Activated CD4-positive, alpha-beta T cell treated with anti-CD3 and anti-CD28 coated beads, Interleukin-2, amount 10 ng/mL, durations not matched to agents 7 days and 5 days (primary cell): ENCODE data around the gene EPHA7. TPM values are rescaled to one million over a fixed set of nuclear protein-coding genes. Genes with fewer than 3 reads are reported as not detected.

ENCODE experiments used
- CTCF ChIA-PET: fragments of 350-600 bp; sonication (Branson Sonifier 250); formaldehyde crosslinking; loops from one replicate; lab custom pipeline; 2021; ENCODE audit warnings: antibody characterized with exemption; lab: Charles Lee
- POLR2A ChIA-PET: fragments of 350-600 bp; sonication (Branson Sonifier 250); formaldehyde crosslinking; loops from one replicate; lab custom pipeline; 2021; ENCODE audit warnings: antibody characterized with exemption; lab: Charles Lee
- DNase-seq: peaks from one replicate; pipeline ENCODE4 v3.0.0-alpha.2; 2020
- H3K27ac Mint-ChIP-seq: one replicate; pipeline ENCODE4 v1.8.0; 2021; ENCODE audit warnings: mild to moderate bottlenecking, moderate library complexity, mixed read lengths
- H3K27me3 Mint-ChIP-seq: one replicate; pipeline ENCODE4 v1.8.0; 2021; ENCODE audit warnings: mixed read lengths
- H3K36me3 Mint-ChIP-seq: one replicate; pipeline ENCODE4 v1.8.0; 2021; ENCODE audit warnings: low read depth, mixed read lengths
- H3K4me1 Mint-ChIP-seq: one replicate; pipeline ENCODE4 v1.8.0; 2021; ENCODE audit warnings: mixed read lengths
- H3K4me3 Mint-ChIP-seq: one replicate; pipeline ENCODE4 v1.8.0; 2021; ENCODE audit warnings: mild to moderate bottlenecking, moderate library complexity, mixed read lengths
- H3K9me3 Mint-ChIP-seq: one replicate; pipeline ENCODE4 v1.8.0; 2021; ENCODE audit warnings: mixed read lengths
- total RNA-seq, 2 experiments: library from RNA; stranded (reverse); gene quantifications; one replicate each; pipeline ENCODE4 v1.2.3, GENCODE V29; 2021

EPHA7 gene
- total RNA-seq, 2 experiments from 2014 or later: not detected

- ChIA-PET POLR2A (no interaction called here), CTCF (no interaction called here)
- no peak overlapping the region for H3K27ac Mint-ChIP-seq
- H3K36me3 Mint-ChIP-seq: no peaks in the 10 kb centered on the region
- H3K27me3 Mint-ChIP-seq: no peaks in the 10 kb centered on the region
- no peaks in the 10 kb centered on the region for H3K9me3 Mint-ChIP-seq
- H3K4me1 Mint-ChIP-seq: no peaks in the 10 kb centered on the region
- DNase-seq: no peak
- no peak overlapping the region for H3K4me3 Mint-ChIP-seq
Observed at GRCh38 chr6:93248631-93249030, 170.7 kb downstream of the EPHA7 start.

DNA sequence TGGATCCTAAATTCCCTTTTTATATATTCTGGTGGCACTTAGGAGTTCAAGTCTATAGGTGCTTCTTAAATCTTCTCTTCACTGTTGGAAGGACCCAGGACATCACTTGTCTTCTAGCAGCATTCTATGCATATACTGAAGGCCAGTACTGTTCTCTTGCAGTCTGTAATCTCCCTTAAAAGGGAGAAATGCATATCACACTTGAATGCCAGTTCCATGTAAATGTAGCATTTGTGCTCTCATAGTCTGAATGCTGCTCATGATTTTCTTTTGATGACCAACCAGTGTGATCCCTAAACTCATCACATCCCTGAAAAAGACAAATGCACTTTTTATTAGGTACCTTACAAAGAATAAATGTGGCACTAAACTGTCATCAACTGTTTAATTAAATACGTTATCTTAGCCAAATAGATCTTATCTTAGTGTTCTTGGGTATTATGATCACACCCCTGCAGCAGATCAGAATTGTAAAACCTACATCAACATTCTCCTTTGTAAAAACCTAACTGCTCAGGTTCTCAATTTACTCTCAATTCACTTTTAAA lies 176.1 kb downstream of the EPHA7 start:
- H3K4me3 Mint-ChIP-seq: no peak overlapping the region
- H3K27ac Mint-ChIP-seq: no peak overlapping the region
- no peaks in the 10 kb centered on the region for H3K4me1 Mint-ChIP-seq
- no peaks in the 10 kb centered on the region for H3K27me3 Mint-ChIP-seq
- H3K9me3 Mint-ChIP-seq: no peaks in the 10 kb centered on the region
- ChIA-PET CTCF (no interaction called here), POLR2A (no interaction called here)
- DNase-seq: no peak
- no peaks in the 10 kb centered on the region for H3K36me3 Mint-ChIP-seq

- H3K4me3 Mint-ChIP-seq: no peak overlapping the region
- no peak overlapping the region for H3K27ac Mint-ChIP-seq
- ChIA-PET CTCF (no interaction called here), POLR2A (no interaction called here)
- H3K27me3 Mint-ChIP-seq: no peaks in the 10 kb centered on the region
- no peaks in the 10 kb centered on the region for H3K9me3 Mint-ChIP-seq
- no peaks in the 10 kb centered on the region for H3K36me3 Mint-ChIP-seq
- DNase-seq: no peak
- H3K4me1 Mint-ChIP-seq: no peaks in the 10 kb centered on the region
Observed at GRCh38 chr6:93242049-93242448, 177.3 kb downstream of the EPHA7 start.

GRCh38 chr6:93238632-93239031 lies 180.7 kb downstream of the EPHA7 start:
- ChIA-PET CTCF (no interaction called here), POLR2A (no interaction called here)
- Mint-ChIP-seq H3K4me1 (no peaks in the 10 kb centered on the region), H3K9me3 (no peaks in the 10 kb centered on the region), H3K27ac (no peak overlapping the region), H3K4me3 (no peak overlapping the region), H3K27me3 (no peaks in the 10 kb centered on the region), H3K36me3 (no peaks in the 10 kb centered on the region)
- no peak for DNase-seq

GRCh38 chr6:93235775-93236174 lies 183.6 kb downstream of the EPHA7 start:
- Mint-ChIP-seq H3K4me3 (no peak overlapping the region), H3K27ac (no peak overlapping the region), H3K9me3 (no peaks in the 10 kb centered on the region), H3K36me3 (no peaks in the 10 kb centered on the region), H3K27me3 (no peaks in the 10 kb centered on the region), H3K4me1 (no peaks in the 10 kb centered on the region)
- CTCF ChIA-PET: no interaction called here
- POLR2A ChIA-PET: no interaction called here
- no peak for DNase-seq

DNA sequence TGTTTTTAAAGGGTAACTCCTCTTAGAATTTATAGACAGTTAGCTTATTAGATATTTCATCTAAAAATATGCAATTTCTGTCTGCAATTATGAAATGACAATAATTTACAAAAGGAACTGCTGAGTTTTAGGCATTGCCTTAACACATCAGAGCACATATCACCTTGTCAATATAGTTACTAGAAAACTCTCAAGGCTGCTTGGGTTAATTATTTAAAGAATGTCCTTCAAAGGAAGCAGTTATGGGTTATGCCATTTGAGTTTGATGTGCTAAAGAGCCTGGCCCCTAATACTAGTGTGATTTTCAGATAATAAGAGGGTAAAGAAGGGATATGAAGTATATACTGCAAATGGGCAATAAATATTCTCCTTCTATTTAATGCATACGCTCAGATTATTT lies 192.5 kb downstream of the EPHA7 start:
- ChIA-PET CTCF (no interaction called here), POLR2A (no interaction called here)
- Mint-ChIP-seq H3K4me3 (no peak overlapping the region), H3K4me1 (no peaks in the 10 kb centered on the region), H3K27me3 (no peaks in the 10 kb centered on the region), H3K9me3 (no peaks in the 10 kb centered on the region), H3K27ac (no peak overlapping the region), H3K36me3 (no peaks in the 10 kb centered on the region)
- DNase-seq: no peak

- no peak overlapping the region for H3K4me3 Mint-ChIP-seq
- POLR2A ChIA-PET: no interaction called here
- H3K36me3 Mint-ChIP-seq: no peaks in the 10 kb centered on the region
- H3K27me3 Mint-ChIP-seq: no peaks in the 10 kb centered on the region
- no peaks in the 10 kb centered on the region for H3K4me1 Mint-ChIP-seq
- H3K9me3 Mint-ChIP-seq: no peaks in the 10 kb centered on the region
- H3K27ac Mint-ChIP-seq: no peak overlapping the region
- CTCF ChIA-PET: no interaction called here
- DNase-seq: no peak
Observed at GRCh38 chr6:93222071-93222851, 197.1 kb downstream of the EPHA7 start.

DNA sequence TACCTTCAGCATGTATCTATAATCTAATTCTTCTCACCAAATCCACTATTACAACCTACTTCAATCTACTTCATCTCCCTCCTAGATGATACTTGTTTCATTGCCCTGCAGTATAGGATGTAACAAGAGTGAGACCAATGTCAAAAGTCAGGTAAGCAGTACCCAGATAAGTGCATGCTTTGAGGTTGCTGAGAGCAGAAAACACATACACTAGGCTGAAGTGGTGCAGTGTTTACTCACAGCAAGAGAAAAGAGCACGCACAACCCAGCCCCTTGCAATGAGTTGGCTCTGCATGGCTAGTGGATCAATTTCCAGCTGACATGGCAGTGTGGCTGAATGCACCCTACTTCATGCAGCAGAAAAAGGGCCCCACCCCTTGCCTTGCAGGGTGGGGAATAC lies 199.9 kb downstream of the EPHA7 start:
- H3K36me3 Mint-ChIP-seq: no peaks in the 10 kb centered on the region
- no peaks in the 10 kb centered on the region for H3K27me3 Mint-ChIP-seq
- H3K9me3 Mint-ChIP-seq: no peaks in the 10 kb centered on the region
- POLR2A ChIA-PET: no interaction called here
- no peak for DNase-seq
- CTCF ChIA-PET: no interaction called here
- H3K4me3 Mint-ChIP-seq: no peak overlapping the region
- H3K4me1 Mint-ChIP-seq: no peaks in the 10 kb centered on the region
- H3K27ac Mint-ChIP-seq: no peak overlapping the region

- no peak overlapping the region for H3K4me3 Mint-ChIP-seq
- no peaks in the 10 kb centered on the region for H3K9me3 Mint-ChIP-seq
- H3K27me3 Mint-ChIP-seq: no peaks in the 10 kb centered on the region
- no peak for DNase-seq
- POLR2A ChIA-PET: no interaction called here
- CTCF ChIA-PET: no interaction called here
- H3K27ac Mint-ChIP-seq: no peak overlapping the region
- H3K4me1 Mint-ChIP-seq: no peaks in the 10 kb centered on the region
- H3K36me3 Mint-ChIP-seq: no peaks in the 10 kb centered on the region
Observed at GRCh38 chr6:93218096-93218495, 201.3 kb downstream of the EPHA7 start.

GRCh38 chr6:93213028-93213427 lies 206.3 kb downstream of the EPHA7 start:
- CTCF ChIA-PET: no interaction called here
- Mint-ChIP-seq H3K4me3 (no peak overlapping the region), H3K4me1 (no peaks in the 10 kb centered on the region), H3K27ac (no peak overlapping the region), H3K27me3 (no peaks in the 10 kb centered on the region), H3K9me3 (peaks cover 2% of the 10 kb centered on the region), H3K36me3 (no peaks in the 10 kb centered on the region)
- DNase-seq: no peak
- POLR2A ChIA-PET: no interaction called here

DNA sequence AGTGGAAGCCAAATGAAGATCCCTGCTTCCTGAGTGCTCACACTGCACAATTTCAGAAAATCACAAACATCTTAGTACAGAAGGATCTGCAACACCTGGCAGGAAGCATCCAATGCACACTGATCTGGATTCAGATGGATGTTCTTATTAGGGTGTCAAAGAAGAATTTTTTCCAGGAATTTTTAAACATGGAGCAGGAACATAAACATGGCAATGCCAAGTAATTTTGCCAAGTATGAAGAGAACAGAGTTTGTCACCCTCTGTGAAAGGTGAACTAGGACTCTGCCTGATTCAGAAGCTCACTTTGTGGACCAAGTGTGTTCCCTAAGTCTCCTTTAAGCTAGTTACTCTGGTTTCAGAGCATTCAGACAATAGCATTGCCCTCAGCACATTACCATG lies 208.5 kb downstream of the EPHA7 start:
- no peaks in the 10 kb centered on the region for H3K27me3 Mint-ChIP-seq
- CTCF ChIA-PET: no interaction called here
- POLR2A ChIA-PET: no interaction called here
- peaks cover 2% of the 10 kb centered on the region for H3K9me3 Mint-ChIP-seq
- H3K4me1 Mint-ChIP-seq: no peaks in the 10 kb centered on the region
- DNase-seq: no peak
- H3K36me3 Mint-ChIP-seq: no peaks in the 10 kb centered on the region
- H3K4me3 Mint-ChIP-seq: no peak overlapping the region
- no peak overlapping the region for H3K27ac Mint-ChIP-seq

GRCh38 chr6:93209358-93209757 lies 210.0 kb downstream of the EPHA7 start:
- peaks cover 2% of the 10 kb centered on the region for H3K9me3 Mint-ChIP-seq
- CTCF ChIA-PET: no interaction called here
- no peak overlapping the region for H3K27ac Mint-ChIP-seq
- no peak for DNase-seq
- no peaks in the 10 kb centered on the region for H3K4me1 Mint-ChIP-seq
- no peak overlapping the region for H3K4me3 Mint-ChIP-seq
- H3K36me3 Mint-ChIP-seq: no peaks in the 10 kb centered on the region
- POLR2A ChIA-PET: no interaction called here
- no peaks in the 10 kb centered on the region for H3K27me3 Mint-ChIP-seq

GRCh38 chr6:93196406-93196970 lies 222.9 kb downstream of the EPHA7 start:
- POLR2A ChIA-PET: no interaction called here
- H3K27me3 Mint-ChIP-seq: no peaks in the 10 kb centered on the region
- H3K4me1 Mint-ChIP-seq: no peaks in the 10 kb centered on the region
- CTCF ChIA-PET: no interaction called here
- no peaks in the 10 kb centered on the region for H3K36me3 Mint-ChIP-seq
- H3K4me3 Mint-ChIP-seq: no peak overlapping the region
- peaks cover 3% of the 10 kb centered on the region for H3K9me3 Mint-ChIP-seq
- no peak for DNase-seq
- no peak overlapping the region for H3K27ac Mint-ChIP-seq

- Mint-ChIP-seq H3K4me1 (no peaks in the 10 kb centered on the region), H3K9me3 (peaks cover 3% of the 10 kb centered on the region), H3K27me3 (no peaks in the 10 kb centered on the region), H3K36me3 (no peaks in the 10 kb centered on the region), H3K27ac (no peak overlapping the region), H3K4me3 (no peak overlapping the region)
- ChIA-PET CTCF (no interaction called here), POLR2A (no interaction called here)
- no peak for DNase-seq
Observed at GRCh38 chr6:93194480-93194879, 224.9 kb downstream of the EPHA7 start.
